Measurements from ENCODE around the gene ARFGEF3. TPM values are rescaled to one million over a fixed set of nuclear protein-coding genes. Genes with fewer than 3 reads are reported as not detected.
A peak's percentile ranks its signal among the peaks of the same experiment; 100 is the strongest.

Gene ARFGEF3
- total and polyA plus RNA-seq, 10 of the 15 experiments (the other 5 are each of a cell fraction or from before 2014, with no cell fraction given) = under 0.01 to 0.08 (median 0.02) TPM; not detected in 1

DNA sequence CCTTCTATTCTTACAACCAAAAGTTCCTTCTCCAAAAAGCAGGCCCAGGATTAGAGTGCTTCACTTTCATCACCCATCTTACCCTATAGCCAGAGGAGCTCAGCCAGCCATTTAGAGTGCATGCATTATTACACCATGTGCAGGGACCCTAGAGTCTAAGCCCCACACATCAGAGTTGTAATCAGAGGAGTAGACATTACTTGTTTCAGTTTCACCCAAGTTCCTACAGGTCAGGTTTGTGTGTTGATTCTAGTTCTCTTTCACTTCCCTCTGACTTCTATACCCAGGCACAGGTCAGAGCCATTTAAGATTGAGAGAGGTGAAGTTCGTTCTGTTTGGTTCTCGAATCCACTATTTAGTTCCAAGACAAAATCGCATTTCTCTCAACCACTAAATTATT, 16.3 kb upstream of the ARFGEF3 start:
- ATAC-seq (peak; percentile 92), FAIRE-seq (no peak), DNase-seq (ENCODE audit: low read depth, low spot score) (peak; percentile 11)
- no peak overlapping the region for H2AFZ ChIP-seq (ENCODE audit: control insufficient read depth, low read depth, low read length)
- H3K27me3 ChIP-seq (replicated peaks in 1 of 2; ENCODE audit: control insufficient read depth in 2 of 2, insufficient read depth in 2 of 2, low read length in 1 of 2) = peaks cover 0 to 1% of the 10 kb centered on the region in 2 experiments; a peak in 2 of 4 replicates
- 32% methylated on average over 3 of the region's 3 CpGs for WGBS (ENCODE audit: insufficient coverage, insufficient replicate concordance, low lambda C conversion rate, missing lambda C conversion rate)
- no peaks in the 10 kb centered on the region for H3K36me3 ChIP-seq (ENCODE audit: control insufficient read depth in 2 of 2, insufficient read depth in 2 of 2, low read length in 1 of 2)
- no peak for TF ChIP-seq ZNF217 (IDR thresholded peaks at IDR 0.05)
- no peak for TF ChIP-seq FOXM1 (IDR thresholded peaks at IDR 0.05; ENCODE audit: low read depth, low read length)
- peak; percentile 48; the same call in 1 of the 2 replicates for TF ChIP-seq SPI1 (IDR thresholded peaks at IDR 0.05; ENCODE audit: borderline replicate concordance, insufficient read depth, low read depth, low read length)
- ChIA-PET POLR2A (no interaction called here), CTCF (interaction anchor here (0.8 to 1.8 kb wide), 2 partner anchors 10 to 139 kb away, joined by 3 to 4 read pairs; no protein-coding TSS in a partner anchor), SMC1A (ENCODE audit: uncharacterized antibody, unreplicated experiment) (no interaction called here), RAD21 (ENCODE audit: unreplicated experiment) (no interaction called here)
- BruUV-seq (replicated peaks) = no TSS peak
- no peaks in the 10 kb centered on the region; the same call in 2 of the 3 replicates for H3K9me3 ChIP-seq (replicated peaks; ENCODE audit: control insufficient read depth, insufficient read depth, low read length)
- H3K79me2 ChIP-seq (ENCODE audit: control insufficient read depth, insufficient read depth, low read length) = no peaks in the 10 kb centered on the region
- in situ Hi-C loops (cut with MboI) (no loop called here), intact Hi-C loops (cut with micrococcal nuclease; ENCODE audit: unreplicated experiment) (no loop called here)
- H3K4me2 ChIP-seq (ENCODE audit: control insufficient read depth, insufficient read depth) = peak overlapping the region; percentile 25; the same call in 1 of the 2 replicates
- H3K27ac ChIP-seq (ENCODE audit: control insufficient read depth, insufficient read depth) = no peak overlapping the region
- no peaks in the 10 kb centered on the region for H3K4me1 ChIP-seq (ENCODE audit: control insufficient read depth, insufficient read depth, low read length)
- H4K20me1 ChIP-seq (ENCODE audit: control insufficient read depth, insufficient read depth) = no peaks in the 10 kb centered on the region
- H3K4me3 ChIP-seq = no peak overlapping the region
- no peak overlapping the region for H3K9ac ChIP-seq (ENCODE audit: control insufficient read depth, insufficient read depth, low read length)

DNA sequence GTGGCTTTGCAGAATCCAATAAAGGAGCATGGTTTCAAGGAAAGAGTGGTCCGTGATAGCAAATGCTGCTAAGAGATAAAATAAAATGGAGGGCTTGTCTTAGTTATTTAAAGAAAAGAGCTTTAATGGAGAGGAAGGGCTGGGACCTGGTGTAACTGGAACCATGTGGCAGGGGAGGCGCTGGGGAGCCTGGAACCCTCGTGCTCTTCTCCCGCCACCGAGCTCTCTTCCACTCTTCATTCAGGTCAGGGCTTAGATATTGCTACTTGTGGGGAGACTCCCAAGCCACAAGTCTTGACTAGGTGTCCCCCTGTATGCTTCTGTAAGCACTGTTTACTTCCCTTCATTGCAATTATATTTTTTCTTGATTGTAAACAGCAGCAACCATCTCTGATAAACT, 15.2 kb upstream of the ARFGEF3 start:
- H4K20me1 ChIP-seq (ENCODE audit: control insufficient read depth, insufficient read depth) = no peaks in the 10 kb centered on the region
- no peaks in the 10 kb centered on the region for H3K36me3 ChIP-seq (ENCODE audit: control insufficient read depth in 2 of 2, insufficient read depth in 2 of 2, low read length in 1 of 2)
- ChIA-PET RAD21 (ENCODE audit: unreplicated experiment) (no interaction called here), POLR2A (no interaction called here), SMC1A (ENCODE audit: uncharacterized antibody, unreplicated experiment) (interaction anchor here (1.1 kb wide), 1 partner anchor 13 kb away, joined by 3 read pairs; no protein-coding TSS in a partner anchor), CTCF (interaction anchor here (0.6 to 1.8 kb wide), 2 partner anchors 9 to 105 kb away, joined by 3 to 4 read pairs; no protein-coding TSS in a partner anchor)
- WGBS (ENCODE audit: insufficient coverage, insufficient replicate concordance, low lambda C conversion rate, missing lambda C conversion rate) = 65% methylated on average over 5 of the region's 5 CpGs
- in situ Hi-C loops (cut with MboI) = no loop called here
- H3K27ac ChIP-seq (ENCODE audit: control insufficient read depth, insufficient read depth) = no peak overlapping the region
- H3K27me3 ChIP-seq (replicated peaks in 1 of 2; ENCODE audit: control insufficient read depth in 2 of 2, insufficient read depth in 2 of 2, low read length in 1 of 2) = peaks cover 0 to 1% of the 10 kb centered on the region in 2 experiments; a peak in 2 of 4 replicates
- H3K4me1 ChIP-seq (ENCODE audit: control insufficient read depth, insufficient read depth, low read length) = no peaks in the 10 kb centered on the region
- BruUV-seq (replicated peaks) = no TSS peak
- intact Hi-C loops (cut with micrococcal nuclease; ENCODE audit: unreplicated experiment) = no loop called here
- H3K4me3 ChIP-seq = no peak overlapping the region
- no peaks in the 10 kb centered on the region; the same call in 2 of the 3 replicates for H3K9me3 ChIP-seq (replicated peaks; ENCODE audit: control insufficient read depth, insufficient read depth, low read length)
- H2AFZ ChIP-seq (ENCODE audit: control insufficient read depth, low read depth, low read length) = no peak overlapping the region
- FAIRE-seq (no peak), DNase-seq (ENCODE audit: low read depth, low spot score) (no peak), ATAC-seq (no peak)
- H3K4me2 ChIP-seq (ENCODE audit: control insufficient read depth, insufficient read depth) = no peak overlapping the region
- no peaks in the 10 kb centered on the region for H3K79me2 ChIP-seq (ENCODE audit: control insufficient read depth, insufficient read depth, low read length)
- no peak overlapping the region for H3K9ac ChIP-seq (ENCODE audit: control insufficient read depth, insufficient read depth, low read length)
- TF ChIP-seq, protein P1, sequence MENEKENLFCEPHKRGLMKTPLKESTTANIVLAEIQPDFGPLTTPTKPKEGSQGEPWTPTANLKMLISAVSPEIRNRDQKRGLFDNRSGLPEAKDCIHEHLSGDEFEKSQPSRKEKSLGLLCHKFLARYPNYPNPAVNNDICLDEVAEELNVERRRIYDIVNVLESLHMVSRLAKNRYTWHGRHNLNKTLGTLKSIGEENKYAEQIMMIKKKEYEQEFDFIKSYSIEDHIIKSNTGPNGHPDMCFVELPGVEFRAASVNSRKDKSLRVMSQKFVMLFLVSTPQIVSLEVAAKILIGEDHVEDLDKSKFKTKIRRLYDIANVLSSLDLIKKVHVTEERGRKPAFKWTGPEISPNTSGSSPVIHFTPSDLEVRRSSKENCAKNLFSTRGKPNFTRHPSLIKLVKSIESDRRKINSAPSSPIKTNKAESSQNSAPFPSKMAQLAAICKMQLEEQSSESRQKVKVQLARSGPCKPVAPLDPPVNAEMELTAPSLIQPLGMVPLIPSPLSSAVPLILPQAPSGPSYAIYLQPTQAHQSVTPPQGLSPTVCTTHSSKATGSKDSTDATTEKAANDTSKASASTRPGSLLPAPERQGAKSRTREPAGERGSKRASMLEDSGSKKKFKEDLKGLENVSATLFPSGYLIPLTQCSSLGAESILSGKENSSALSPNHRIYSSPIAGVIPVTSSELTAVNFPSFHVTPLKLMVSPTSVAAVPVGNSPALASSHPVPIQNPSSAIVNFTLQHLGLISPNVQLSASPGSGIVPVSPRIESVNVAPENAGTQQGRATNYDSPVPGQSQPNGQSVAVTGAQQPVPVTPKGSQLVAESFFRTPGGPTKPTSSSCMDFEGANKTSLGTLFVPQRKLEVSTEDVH (IDR thresholded peaks at IDR 0.05; ENCODE audit: low read depth, partially characterized antibody) = no peak
- TF ChIP-seq, protein P2, sequence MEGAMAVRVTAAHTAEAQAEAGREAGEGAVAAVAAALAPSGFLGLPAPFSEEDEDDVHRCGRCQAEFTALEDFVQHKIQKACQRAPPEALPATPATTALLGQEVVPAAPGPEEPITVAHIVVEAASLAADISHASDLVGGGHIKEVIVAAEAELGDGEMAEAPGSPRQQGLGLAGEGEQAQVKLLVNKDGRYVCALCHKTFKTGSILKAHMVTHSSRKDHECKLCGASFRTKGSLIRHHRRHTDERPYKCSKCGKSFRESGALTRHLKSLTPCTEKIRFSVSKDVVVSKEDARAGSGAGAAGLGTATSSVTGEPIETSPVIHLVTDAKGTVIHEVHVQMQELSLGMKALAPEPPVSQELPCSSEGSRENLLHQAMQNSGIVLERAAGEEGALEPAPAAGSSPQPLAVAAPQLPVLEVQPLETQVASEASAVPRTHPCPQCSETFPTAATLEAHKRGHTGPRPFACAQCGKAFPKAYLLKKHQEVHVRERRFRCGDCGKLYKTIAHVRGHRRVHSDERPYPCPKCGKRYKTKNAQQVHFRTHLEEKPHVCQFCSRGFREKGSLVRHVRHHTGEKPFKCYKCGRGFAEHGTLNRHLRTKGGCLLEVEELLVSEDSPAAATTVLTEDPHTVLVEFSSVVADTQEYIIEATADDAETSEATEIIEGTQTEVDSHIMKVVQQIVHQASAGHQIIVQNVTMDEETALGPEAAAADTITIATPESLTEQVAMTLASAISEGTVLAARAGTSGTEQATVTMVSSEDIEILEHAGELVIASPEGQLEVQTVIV (IDR thresholded peaks at IDR 0.05; ENCODE audit: borderline replicate concordance, partially characterized antibody) = no peak
- TF ChIP-seq KAT2A (conservative IDR thresholded peaks at IDR 0.05; ENCODE audit: control insufficient read depth, low read depth, low read length) = no peak
- no peak for TF ChIP-seq JUNB (IDR thresholded peaks at IDR 0.05)
- TF ChIP-seq, protein P3, sequence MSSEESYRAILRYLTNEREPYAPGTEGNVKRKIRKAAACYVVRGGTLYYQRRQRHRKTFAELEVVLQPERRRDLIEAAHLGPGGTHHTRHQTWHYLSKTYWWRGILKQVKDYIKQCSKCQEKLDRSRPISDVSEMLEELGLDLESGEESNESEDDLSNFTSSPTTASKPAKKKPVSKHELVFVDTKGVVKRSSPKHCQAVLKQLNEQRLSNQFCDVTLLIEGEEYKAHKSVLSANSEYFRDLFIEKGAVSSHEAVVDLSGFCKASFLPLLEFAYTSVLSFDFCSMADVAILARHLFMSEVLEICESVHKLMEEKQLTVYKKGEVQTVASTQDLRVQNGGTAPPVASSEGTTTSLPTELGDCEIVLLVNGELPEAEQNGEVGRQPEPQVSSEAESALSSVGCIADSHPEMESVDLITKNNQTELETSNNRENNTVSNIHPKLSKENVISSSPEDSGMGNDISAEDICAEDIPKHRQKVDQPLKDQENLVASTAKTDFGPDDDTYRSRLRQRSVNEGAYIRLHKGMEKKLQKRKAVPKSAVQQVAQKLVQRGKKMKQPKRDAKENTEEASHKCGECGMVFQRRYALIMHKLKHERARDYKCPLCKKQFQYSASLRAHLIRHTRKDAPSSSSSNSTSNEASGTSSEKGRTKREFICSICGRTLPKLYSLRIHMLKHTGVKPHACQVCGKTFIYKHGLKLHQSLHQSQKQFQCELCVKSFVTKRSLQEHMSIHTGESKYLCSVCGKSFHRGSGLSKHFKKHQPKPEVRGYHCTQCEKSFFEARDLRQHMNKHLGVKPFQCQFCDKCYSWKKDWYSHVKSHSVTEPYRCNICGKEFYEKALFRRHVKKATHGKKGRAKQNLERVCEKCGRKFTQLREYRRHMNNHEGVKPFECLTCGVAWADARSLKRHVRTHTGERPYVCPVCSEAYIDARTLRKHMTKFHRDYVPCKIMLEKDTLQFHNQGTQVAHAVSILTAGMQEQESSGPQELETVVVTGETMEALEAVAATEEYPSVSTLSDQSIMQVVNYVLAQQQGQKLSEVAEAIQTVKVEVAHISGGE (CRISPR knock-in tag; IDR thresholded peaks at IDR 0.05) = no peak

All from GM12878 (cell line).